RWPE1 (cell line): Measurements from ENCODE around the gene TAPT1.
"Not testable (repeated sequence)": the region's sequence is repeated elsewhere in the genome, so short reads cannot be mapped to it uniquely, and the experiment has no call there.

Experiments used
- CTCF ChIA-PET: fragments of 350-600 bp; sonication (Branson Sonifier 250); formaldehyde crosslinking; extraction: SDS; loops from one replicate; lab custom pipeline; 2021; lab: Yijun Ruan, JAX
- POLR2A ChIA-PET: fragments of 400-600 bp; formaldehyde crosslinking; extraction: SDS; loops from one replicate; lab custom pipeline; 2020; ENCODE audit warnings: antibody characterized with exemption; ENCODE audit not compliant: low non-redundant PET; lab: Yijun Ruan, JAX
- DNase-seq: peaks from one replicate; pipeline ENCODE4 v3.0.0; 2012; ENCODE audit warnings: low spot score
- H3K27ac ChIP-seq: fragments of 450-650 bp; 2 replicates; pipeline ENCODE4 v1.5.1; 2017
- TF ChIP-seq, protein P1 (sequence below): fragments of 450-650 bp; conservative IDR thresholded peaks from 2 replicates; pipeline ENCODE4 v1.5.1; 2017; ENCODE audit warnings: low read depth, mild to moderate bottlenecking

TAPT1 gene

DNA sequence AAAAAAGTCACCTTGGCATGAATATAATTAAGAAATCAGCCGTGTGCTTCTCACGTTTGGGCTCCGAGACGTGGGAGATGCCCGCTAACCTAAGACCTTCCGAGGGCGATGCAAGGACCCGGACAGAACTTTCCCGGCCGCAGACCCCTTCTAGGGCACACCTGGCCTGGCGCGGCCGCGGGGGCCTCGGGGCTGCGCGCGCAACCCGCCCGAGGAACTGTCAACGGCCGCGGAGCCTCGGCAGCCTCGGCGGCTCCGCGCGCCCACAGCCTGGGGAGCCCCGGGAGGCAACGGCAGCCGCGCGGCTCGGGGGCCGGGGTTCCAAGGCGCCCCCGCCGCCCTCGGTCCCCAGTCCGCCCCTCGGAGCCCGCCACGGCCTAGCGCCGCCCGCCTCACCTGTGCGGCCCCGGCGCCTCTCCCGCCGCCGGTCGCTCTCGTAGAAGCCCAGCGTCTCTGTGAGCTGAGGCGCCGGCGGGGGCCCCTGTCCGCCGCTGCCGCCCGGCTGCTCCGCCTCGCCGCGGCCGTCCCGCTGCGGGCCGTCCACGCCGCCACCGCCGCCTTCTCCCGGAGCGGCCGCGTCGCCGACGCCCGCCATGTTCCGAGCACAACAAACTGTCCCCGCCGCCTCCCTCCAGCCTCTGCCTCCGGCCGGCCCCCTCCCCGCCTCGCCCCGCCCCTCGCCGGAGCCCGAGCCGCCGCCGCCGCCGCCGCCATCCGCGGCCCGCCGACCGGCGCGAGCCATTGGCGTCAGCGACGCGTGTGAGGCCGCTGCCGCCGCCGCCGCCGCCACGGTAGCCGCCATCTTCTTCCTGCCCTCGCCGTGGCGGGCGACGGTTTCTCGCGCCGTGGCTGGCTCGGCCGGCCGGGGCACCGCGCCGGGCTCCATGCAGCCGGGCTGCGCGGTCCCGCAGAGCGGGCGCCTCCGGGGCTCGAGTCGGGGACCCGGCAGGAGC, at the start of gene TAPT1:
TSS of gene TAPT1 (minus strand) at position 609 of the 953 bp plus-strand sequence. CDS start at position 595, 14 bp downstream.
- TF ChIP-seq, protein P1, sequence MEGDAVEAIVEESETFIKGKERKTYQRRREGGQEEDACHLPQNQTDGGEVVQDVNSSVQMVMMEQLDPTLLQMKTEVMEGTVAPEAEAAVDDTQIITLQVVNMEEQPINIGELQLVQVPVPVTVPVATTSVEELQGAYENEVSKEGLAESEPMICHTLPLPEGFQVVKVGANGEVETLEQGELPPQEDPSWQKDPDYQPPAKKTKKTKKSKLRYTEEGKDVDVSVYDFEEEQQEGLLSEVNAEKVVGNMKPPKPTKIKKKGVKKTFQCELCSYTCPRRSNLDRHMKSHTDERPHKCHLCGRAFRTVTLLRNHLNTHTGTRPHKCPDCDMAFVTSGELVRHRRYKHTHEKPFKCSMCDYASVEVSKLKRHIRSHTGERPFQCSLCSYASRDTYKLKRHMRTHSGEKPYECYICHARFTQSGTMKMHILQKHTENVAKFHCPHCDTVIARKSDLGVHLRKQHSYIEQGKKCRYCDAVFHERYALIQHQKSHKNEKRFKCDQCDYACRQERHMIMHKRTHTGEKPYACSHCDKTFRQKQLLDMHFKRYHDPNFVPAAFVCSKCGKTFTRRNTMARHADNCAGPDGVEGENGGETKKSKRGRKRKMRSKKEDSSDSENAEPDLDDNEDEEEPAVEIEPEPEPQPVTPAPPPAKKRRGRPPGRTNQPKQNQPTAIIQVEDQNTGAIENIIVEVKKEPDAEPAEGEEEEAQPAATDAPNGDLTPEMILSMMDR = no peak
- DNase-seq = peak; percentile 44
- POLR2A ChIA-PET = no interaction called here
- CTCF ChIA-PET = interaction anchor here (0.6 kb wide), 1 partner anchor 174 kb away, joined by 3 read pairs; no protein-coding TSS in a partner anchor
- H3K27ac ChIP-seq = peak within 1 kb of the TSS; percentile 92

DNA sequence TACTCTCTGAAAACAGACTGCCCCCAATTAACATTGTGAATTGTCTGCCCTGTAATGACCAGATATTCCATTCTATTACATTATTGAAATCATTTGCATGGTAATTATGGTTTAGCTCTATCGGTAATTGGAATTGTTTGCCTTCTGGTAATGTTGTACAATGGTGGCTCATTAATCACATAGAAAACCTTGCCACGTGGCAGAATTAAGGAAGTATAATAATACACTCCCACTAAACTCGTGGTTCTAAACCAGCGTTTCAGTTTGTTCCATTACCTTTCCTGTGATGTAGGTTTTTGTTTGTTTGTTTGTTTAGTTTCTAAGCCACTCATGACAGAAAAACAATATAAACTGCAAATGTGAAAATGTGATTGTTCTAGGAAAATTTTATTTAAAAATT, 45.1 kb upstream of the TAPT1 start:
- CTCF ChIA-PET = no interaction called here
- POLR2A ChIA-PET = no interaction called here
- no peak for DNase-seq
- TF ChIP-seq, protein P1 = no peak
- no peak overlapping the region for H3K27ac ChIP-seq

GRCh38 chr4:16270454-16271328, 44.4 kb upstream of the TAPT1 start:
- ChIA-PET POLR2A (no interaction called here), CTCF (no interaction called here)
- DNase-seq = no peak
- no peak overlapping the region for H3K27ac ChIP-seq
- TF ChIP-seq, protein P1 = no peak

DNA sequence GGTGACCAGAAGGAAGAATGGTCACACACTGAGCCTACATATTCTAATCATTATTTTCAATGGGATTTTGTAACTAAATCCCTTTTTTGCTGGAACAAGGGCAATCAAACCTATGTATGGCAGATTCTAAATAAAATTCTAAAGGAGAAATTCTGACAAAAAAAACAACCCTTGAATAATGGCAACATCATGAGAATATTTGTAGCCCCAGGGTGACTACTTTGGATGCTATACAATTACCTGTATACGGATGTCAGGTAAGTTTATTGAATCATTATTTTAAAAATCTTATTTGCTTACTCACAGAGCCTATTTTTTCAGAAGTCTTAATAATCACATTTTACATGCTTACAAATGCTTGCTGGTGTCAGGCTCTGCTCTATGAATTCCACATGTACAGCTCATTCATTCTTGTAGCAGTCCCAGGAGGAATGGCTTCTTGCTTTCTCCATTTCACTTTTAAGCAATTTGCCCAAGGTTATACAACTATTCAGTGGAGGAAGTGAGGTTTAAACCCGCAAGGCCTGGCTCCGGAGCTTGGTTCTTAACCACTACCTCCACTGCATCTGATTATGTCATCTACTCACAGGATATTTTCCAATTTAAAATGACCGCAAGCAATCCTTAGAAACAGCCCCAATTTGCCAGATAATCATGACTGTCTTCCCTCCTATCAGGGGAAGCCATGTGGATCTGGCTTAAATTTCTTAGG, 43.6 kb upstream of the TAPT1 start:
- CTCF ChIA-PET, POLR2A ChIA-PET, H3K27ac ChIP-seq: not testable (repeated sequence)
- DNase-seq = peak; percentile 19

DNA sequence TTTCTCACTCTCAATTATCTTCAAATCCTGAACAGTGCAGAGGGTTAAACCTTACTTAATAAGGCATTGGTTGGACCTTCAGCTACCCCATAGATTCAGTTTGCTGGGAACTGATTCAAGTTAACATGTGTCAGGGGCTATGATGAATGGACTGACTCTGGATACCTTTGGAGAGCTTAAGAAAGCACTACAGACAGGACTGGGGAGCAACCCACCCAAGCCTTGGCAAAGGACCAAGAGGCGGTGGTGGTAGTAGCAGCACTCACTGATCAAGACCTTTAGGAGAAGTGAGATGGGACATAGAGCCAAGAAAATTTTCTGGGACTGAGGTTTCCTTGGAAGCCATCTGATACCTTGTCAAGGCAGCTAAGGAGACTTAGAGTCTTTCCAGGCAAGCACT, 43.0 kb upstream of the TAPT1 start:
- no peak for DNase-seq
- ChIA-PET CTCF (no interaction called here), POLR2A (no interaction called here)
- TF ChIP-seq, protein P1 = no peak
- no peak overlapping the region for H3K27ac ChIP-seq

GRCh38 chr4:16268290-16268689, 42.0 kb upstream of the TAPT1 start:
- CTCF ChIA-PET = no interaction called here
- TF ChIP-seq, protein P1 = no peak
- no peak for DNase-seq
- POLR2A ChIA-PET = no interaction called here
- H3K27ac ChIP-seq = no peak overlapping the region
